H9 (cell line): ENCODE results near the gene CCL8. TPM values are rescaled to one million over a fixed set of nuclear protein-coding genes. Genes with fewer than 3 reads are reported as not detected.

Source experiments
- DNase-seq: peaks from one replicate; pipeline ENCODE4 v3.0.0-alpha.2; 2017
- H2AFZ ChIP-seq: one replicate; pipeline ENCODE4 v1.6.1; 2013; ENCODE audit warnings: mild to moderate bottlenecking, low read length, control low read depth, moderate library complexity
- H2AK5ac ChIP-seq: 2 replicates; pipeline ENCODE4 v1.6.1; 2013; ENCODE audit warnings: low read length, control low read depth, mixed read lengths; ENCODE audit not compliant: insufficient read length
- H2BK120ac ChIP-seq: one replicate; pipeline ENCODE4 v1.6.1; 2013; ENCODE audit warnings: low read depth, mild to moderate bottlenecking, low read length, control low read depth, inconsistent platforms; ENCODE audit not compliant: poor library complexity, severe bottlenecking
- H2BK12ac ChIP-seq: 2 replicates; pipeline ENCODE4 v1.6.1; 2013; ENCODE audit warnings: low read length, control low read depth, mixed read lengths, low read depth; ENCODE audit not compliant: insufficient read length
- H2BK15ac ChIP-seq: 2 replicates; pipeline ENCODE4 v1.6.1; 2013; ENCODE audit warnings: low read depth, low read length, control low read depth
- H2BK20ac ChIP-seq: one replicate; pipeline ENCODE4 v1.6.1; 2013; ENCODE audit warnings: low read depth, mild to moderate bottlenecking, low read length, control low read depth, inconsistent platforms; ENCODE audit not compliant: poor library complexity, severe bottlenecking
- H2BK5ac ChIP-seq: 2 replicates; pipeline ENCODE4 v1.6.1; 2013; ENCODE audit warnings: low read length, control low read depth, mixed read lengths; ENCODE audit not compliant: insufficient read length
- H3K14ac ChIP-seq: 2 replicates; pipeline ENCODE4 v1.6.1; 2013; ENCODE audit warnings: low read length, control low read depth; ENCODE audit not compliant: insufficient read depth
- H3K18ac ChIP-seq: 2 replicates; pipeline ENCODE4 v1.6.1; 2013; ENCODE audit warnings: low read depth, mild to moderate bottlenecking, mixed read lengths, low read length, control low read depth; ENCODE audit not compliant: insufficient read length
- H3K23ac ChIP-seq: 2 replicates; pipeline ENCODE4 v1.6.1; 2013; ENCODE audit warnings: low read length, control low read depth, mixed read lengths, low read depth; ENCODE audit not compliant: insufficient read length
- H3K23me2 ChIP-seq: 2 replicates; pipeline ENCODE4 v1.6.1; 2013; ENCODE audit warnings: low read depth, mild to moderate bottlenecking, mixed read lengths, low read length, control low read depth; ENCODE audit not compliant: insufficient read length, poor library complexity, severe bottlenecking
- H3K27ac ChIP-seq: 2 replicates; pipeline ENCODE4 v1.5.1; 2013; ENCODE audit warnings: low read length, control low read depth, mixed read lengths, low read depth; ENCODE audit not compliant: insufficient read length
- H3K27me3 ChIP-seq: 2 replicates; pipeline ENCODE4 v1.6.1; 2013; ENCODE audit warnings: low read length, control low read depth, inconsistent platforms; ENCODE audit not compliant: insufficient read depth
- H3K4ac ChIP-seq: 2 replicates; pipeline ENCODE4 v1.6.1; 2013; ENCODE audit warnings: low read depth, mild to moderate bottlenecking, control low read depth, inconsistent platforms, low read length, moderate library complexity
- H3K4me1 ChIP-seq: 2 replicates; pipeline ENCODE4 v1.6.1; 2013; ENCODE audit warnings: low read length, control low read depth, inconsistent platforms; ENCODE audit not compliant: insufficient read depth
- H3K4me2 ChIP-seq: 2 replicates; pipeline ENCODE4 v1.6.1; 2013; ENCODE audit warnings: low read length, control low read depth, mixed read lengths; ENCODE audit not compliant: insufficient read length, insufficient read depth
- H3K56ac ChIP-seq: 2 replicates; pipeline ENCODE4 v1.6.1; 2013; ENCODE audit warnings: low read depth, mild to moderate bottlenecking, mixed read lengths, low read length, control low read depth; ENCODE audit not compliant: insufficient read length
- H3K79me1 ChIP-seq: 2 replicates; pipeline ENCODE4 v1.6.1; 2013; ENCODE audit warnings: low read depth, mild to moderate bottlenecking, moderate library complexity, low read length, control low read depth, inconsistent platforms; ENCODE audit not compliant: insufficient read depth, poor library complexity, severe bottlenecking
- H3K79me2 ChIP-seq: 2 replicates; pipeline ENCODE4 v1.6.1; 2013; ENCODE audit warnings: low read length, control low read depth, inconsistent platforms; ENCODE audit not compliant: insufficient read depth
- H3K9ac ChIP-seq: 2 replicates; pipeline ENCODE4 v1.6.1; 2013; ENCODE audit warnings: low read length, control low read depth, mixed read lengths; ENCODE audit not compliant: insufficient read length; ENCODE audit errors: extremely low read depth
- H3K9me3 ChIP-seq: one replicate; pipeline ENCODE4 v1.6.1; 2013; ENCODE audit warnings: low read depth, low read length, inconsistent platforms; ENCODE audit not compliant: control insufficient read depth
- H3T11ph ChIP-seq: one replicate; pipeline ENCODE4 v1.6.1; 2013; ENCODE audit warnings: mild to moderate bottlenecking, low read length, control low read depth, inconsistent platforms
- H4K20me1 ChIP-seq: one replicate; pipeline ENCODE4 v1.6.1; 2013; ENCODE audit not compliant: control insufficient read depth, insufficient read length, insufficient read depth
- H4K5ac ChIP-seq: 2 replicates; pipeline ENCODE4 v1.6.1; 2013; ENCODE audit warnings: low read depth, mild to moderate bottlenecking, mixed read lengths, low read length, control low read depth; ENCODE audit not compliant: insufficient read length
- H4K8ac ChIP-seq: replicated peaks from 2 replicates; pipeline ENCODE4 v1.6.1; 2013; ENCODE audit warnings: low read length, control low read depth, mixed read lengths, low read depth; ENCODE audit not compliant: insufficient read length
- H4K91ac ChIP-seq: 2 replicates; pipeline ENCODE4 v1.6.1; 2013; ENCODE audit warnings: low read depth, mild to moderate bottlenecking, moderate library complexity, mixed read lengths, low read length, control low read depth; ENCODE audit not compliant: insufficient read length
- H3K27ac Mint-ChIP-seq, 3 experiments: 2 replicates in 2 of 3; 3 replicates in 1 of 3; pipeline ENCODE4 v1.8.0; 2020 to 2021; ENCODE audit warnings: mixed read lengths in 3 of 3, mild to moderate bottlenecking in 1 of 3, moderate library complexity in 1 of 3
- H3K27me3 Mint-ChIP-seq: 2 replicates; pipeline ENCODE4 v1.8.0; 2021; ENCODE audit warnings: low read depth, mild to moderate bottlenecking, moderate library complexity, mixed read lengths
- H3K36me3 Mint-ChIP-seq, 3 experiments: 2 replicates in 2 of 3; 3 replicates in 1 of 3; pipeline ENCODE4 v1.8.0; 2020 to 2021; ENCODE audit warnings: low read depth in 3 of 3, mixed read lengths in 3 of 3; ENCODE audit not compliant: insufficient read depth in 1 of 3
- H3K4me1 Mint-ChIP-seq, 2 experiments: 2 replicates each; pipeline ENCODE4 v1.8.0; 2020; ENCODE audit warnings: mixed read lengths in 2 of 2
- H3K4me3 Mint-ChIP-seq, 2 experiments: 2 replicates in 1 of 2; 3 replicates in 1 of 2; pipeline ENCODE4 v1.8.0; 2020 to 2021; ENCODE audit warnings: mild to moderate bottlenecking in 2 of 2, mixed read lengths in 2 of 2, moderate library complexity in 1 of 2
- H3K9me3 Mint-ChIP-seq, 2 experiments: 2 replicates in 1 of 2; 3 replicates in 1 of 2; pipeline ENCODE4 v1.8.0; 2020; ENCODE audit warnings: mild to moderate bottlenecking in 2 of 2, mixed read lengths in 2 of 2, moderate library complexity in 1 of 2
- CTCF ChIP-seq: fragments of 200-600 bp; sonication (generic); conservative IDR thresholded peaks from 3 replicates; pipeline ENCODE4 v1.8.0; 2021; ENCODE audit warnings: antibody characterized with exemption, mild to moderate bottlenecking
- WGBS: extraction: QIAGEN DNeasy Blood & Tissue Kit; methylation state at CpG from one replicate; pipeline ENCODE4 v1.1.7; 2013; ENCODE audit warnings: missing lambda C conversion rate, low lambda C conversion rate, mixed read lengths; ENCODE audit not compliant: insufficient read length; ENCODE audit errors: extremely low coverage; 5-methylcytosine and 5-hydroxymethylcytosine counted together
- total RNA-seq: library from RNA; stranded (reverse); gene quantifications from 2 replicates; pipeline ENCODE4 v1.2.1, GENCODE V29; 2021

CCL8 gene
- total RNA-seq, 1 experiment from 2014 or later = not detected

- H3K27me3 ChIP-seq = no peaks in the 10 kb centered on the region
- Mint-ChIP-seq H3K4me3 (no peak overlapping the region), H3K27ac (no peak overlapping the region; a peak in 1 of 7 replicates), H3K36me3 (no peaks in the 10 kb centered on the region), H3K27me3 (peaks cover 4% of the 10 kb centered on the region; the same call in 1 of the 2 replicates), H3K9me3 (no peaks in the 10 kb centered on the region), H3K4me1 (peaks cover 3 to 9% of the 10 kb centered on the region in 2 experiments; a peak in 3 of 4 replicates)
- H2BK15ac ChIP-seq = no peak overlapping the region
- no peaks in the 10 kb centered on the region for H3K79me2 ChIP-seq
- no peak overlapping the region for H3T11ph ChIP-seq
- H3K18ac ChIP-seq = no peak overlapping the region
- no peak overlapping the region for H3K23ac ChIP-seq
- no peak overlapping the region for H3K4ac ChIP-seq
- no peak overlapping the region for H2AK5ac ChIP-seq
- no peak overlapping the region for H4K8ac ChIP-seq
- H2BK12ac ChIP-seq = no peak overlapping the region
- H4K5ac ChIP-seq = no peak overlapping the region
- no peak for DNase-seq
- no peak overlapping the region for H3K9ac ChIP-seq
- no peak overlapping the region for H3K27ac ChIP-seq
- no peaks in the 10 kb centered on the region for H3K9me3 ChIP-seq
- H3K56ac ChIP-seq = no peak overlapping the region
- H2BK20ac ChIP-seq = no peak overlapping the region
- H4K91ac ChIP-seq = no peak overlapping the region
- H2AFZ ChIP-seq = no peak overlapping the region
- H2BK120ac ChIP-seq = no peak overlapping the region
- H2BK5ac ChIP-seq = no peak overlapping the region
- H3K4me2 ChIP-seq = no peak overlapping the region
- no peaks in the 10 kb centered on the region for H3K79me1 ChIP-seq
- H3K23me2 ChIP-seq = no peaks in the 10 kb centered on the region
- H4K20me1 ChIP-seq = no peaks in the 10 kb centered on the region
- H3K4me1 ChIP-seq = no peaks in the 10 kb centered on the region
- H3K14ac ChIP-seq = no peak overlapping the region
- WGBS = no CpG with 5 or more reads among the region's 4 CpGs
- TF ChIP-seq CTCF = no peak
Measured at GRCh38 chr17:34347063-34347462, 27.8 kb downstream of the CCL8 start.
